Mesothelial cell of epicardium (in vitro differentiated cells): ENCODE data around the gene GRK5. TPM values are rescaled to one million over a fixed set of nuclear protein-coding genes. Genes with fewer than 3 reads are reported as not detected.
"Not testable (repeated sequence)": the region's sequence is repeated elsewhere in the genome, so short reads cannot be mapped to it uniquely, and the experiment has no call there.

Experiments used
- DNase-seq, 2 experiments: peaks; one replicate each; pipeline ENCODE4 v3.0.0; 2021; ENCODE audit warnings: low spot score in 2 of 2; ENCODE audit not compliant: unreplicated experiment in 2 of 2
- H3K27ac Mint-ChIP-seq: 2 replicates; pipeline ENCODE4 v1.8.0; 2021; ENCODE audit warnings: mixed read lengths
- H3K27me3 Mint-ChIP-seq: 2 replicates; pipeline ENCODE4 v1.8.0; 2021; ENCODE audit warnings: low read depth, mixed read lengths
- H3K36me3 Mint-ChIP-seq: 2 replicates; pipeline ENCODE4 v1.8.0; 2021; ENCODE audit warnings: mixed read lengths
- H3K4me1 Mint-ChIP-seq: 2 replicates; pipeline ENCODE4 v1.8.0; 2021; ENCODE audit warnings: mixed read lengths
- H3K4me3 Mint-ChIP-seq: 2 replicates; pipeline ENCODE4 v1.8.0; 2021; ENCODE audit warnings: mild to moderate bottlenecking, moderate library complexity, mixed read lengths
- H3K9me3 Mint-ChIP-seq: 2 replicates; pipeline ENCODE4 v1.8.0; 2021; ENCODE audit warnings: mixed read lengths
- total RNA-seq: library from RNA; stranded (reverse); gene quantifications from 3 replicates; pipeline ENCODE4 v1.2.1, GENCODE V29; 2021
- TF ChIP-seq, protein P1 (sequence below): fragments of 200-600 bp; sonication (generic); IDR thresholded peaks from one replicate; pipeline ENCODE4 v1.5.0; 2021; ENCODE audit warnings: antibody characterized with exemption; ENCODE audit not compliant: unreplicated experiment

The GRK5 gene
- total RNA-seq, 1 donor from 2014 or later = 14.5 TPM

DNA sequence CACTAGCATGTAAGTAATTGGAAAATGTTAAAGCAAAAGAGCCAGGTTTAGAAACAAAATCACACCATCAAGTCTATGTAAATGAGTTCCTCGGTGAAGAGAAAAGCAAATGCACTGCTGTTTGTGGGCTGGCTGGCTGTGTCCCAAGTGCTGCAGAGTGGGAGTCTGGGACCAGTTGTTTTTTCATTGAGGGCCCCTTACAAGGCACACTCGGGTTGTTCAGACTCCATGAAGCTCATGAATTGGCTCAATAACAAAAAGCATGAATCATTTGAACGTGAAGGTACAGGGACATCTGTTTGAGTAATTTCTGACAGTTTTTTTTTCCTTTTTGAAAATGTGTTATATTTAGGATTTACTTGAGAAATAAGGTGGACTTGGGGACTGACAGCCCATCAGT lies 28.0 kb downstream of the GRK5 start:
- Mint-ChIP-seq H3K9me3 (peaks cover 16% of the 10 kb centered on the region), H3K27me3 (no peaks in the 10 kb centered on the region), H3K4me3 (no peak overlapping the region), H3K27ac (peak overlapping the region; percentile 90), H3K36me3 (peaks cover 7% of the 10 kb centered on the region), H3K4me1 (peaks cover 41% of the 10 kb centered on the region)
- TF ChIP-seq, protein P1, sequence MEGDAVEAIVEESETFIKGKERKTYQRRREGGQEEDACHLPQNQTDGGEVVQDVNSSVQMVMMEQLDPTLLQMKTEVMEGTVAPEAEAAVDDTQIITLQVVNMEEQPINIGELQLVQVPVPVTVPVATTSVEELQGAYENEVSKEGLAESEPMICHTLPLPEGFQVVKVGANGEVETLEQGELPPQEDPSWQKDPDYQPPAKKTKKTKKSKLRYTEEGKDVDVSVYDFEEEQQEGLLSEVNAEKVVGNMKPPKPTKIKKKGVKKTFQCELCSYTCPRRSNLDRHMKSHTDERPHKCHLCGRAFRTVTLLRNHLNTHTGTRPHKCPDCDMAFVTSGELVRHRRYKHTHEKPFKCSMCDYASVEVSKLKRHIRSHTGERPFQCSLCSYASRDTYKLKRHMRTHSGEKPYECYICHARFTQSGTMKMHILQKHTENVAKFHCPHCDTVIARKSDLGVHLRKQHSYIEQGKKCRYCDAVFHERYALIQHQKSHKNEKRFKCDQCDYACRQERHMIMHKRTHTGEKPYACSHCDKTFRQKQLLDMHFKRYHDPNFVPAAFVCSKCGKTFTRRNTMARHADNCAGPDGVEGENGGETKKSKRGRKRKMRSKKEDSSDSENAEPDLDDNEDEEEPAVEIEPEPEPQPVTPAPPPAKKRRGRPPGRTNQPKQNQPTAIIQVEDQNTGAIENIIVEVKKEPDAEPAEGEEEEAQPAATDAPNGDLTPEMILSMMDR = no peak
- no peak for DNase-seq

DNA sequence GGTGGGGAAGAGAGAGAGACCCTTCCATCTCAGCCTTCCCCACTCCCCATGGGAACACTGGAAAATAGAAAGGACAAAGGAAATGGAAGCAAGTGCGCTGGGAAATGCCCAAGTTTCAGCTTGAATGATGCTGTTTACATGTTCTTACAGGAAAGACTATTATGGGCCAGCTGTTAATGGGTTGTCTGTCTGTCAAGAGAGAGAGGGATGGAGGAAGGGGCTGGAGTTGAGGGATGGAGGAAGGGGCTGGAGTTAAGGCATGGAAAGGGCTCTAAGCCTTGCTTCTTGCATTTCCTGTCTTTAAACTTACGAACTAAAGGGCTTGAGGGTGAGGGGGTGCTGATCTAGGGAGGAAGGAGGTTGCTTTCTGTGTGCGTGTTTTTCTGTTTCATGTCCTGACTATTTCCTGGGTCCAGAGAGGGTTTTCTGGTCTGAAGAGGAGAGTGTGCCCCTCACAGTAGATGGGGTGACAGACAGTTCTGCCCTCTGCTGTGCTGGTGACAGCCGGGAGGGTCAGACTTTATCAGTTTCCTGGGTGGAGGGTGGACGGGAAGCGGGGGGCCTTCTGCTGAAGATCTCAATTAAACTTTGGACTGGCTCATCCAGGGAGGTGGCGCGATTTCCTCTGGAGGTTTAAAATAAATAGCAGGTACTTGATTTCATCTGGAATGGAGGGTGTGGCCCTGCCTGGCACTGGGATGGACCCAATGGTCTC lies 30.5 kb downstream of the GRK5 start:
- TF ChIP-seq, protein P1 = no peak
- H3K9me3 Mint-ChIP-seq = no peaks in the 10 kb centered on the region
- DNase-seq = no peak
- peak overlapping the region; percentile 95 for H3K27ac Mint-ChIP-seq
- H3K36me3 Mint-ChIP-seq = no peaks in the 10 kb centered on the region
- no peaks in the 10 kb centered on the region for H3K27me3 Mint-ChIP-seq
- no peak overlapping the region for H3K4me3 Mint-ChIP-seq
- peaks cover 54% of the 10 kb centered on the region for H3K4me1 Mint-ChIP-seq

- Mint-ChIP-seq H3K36me3 (no peaks in the 10 kb centered on the region), H3K4me1 (peaks cover 54% of the 10 kb centered on the region), H3K4me3 (no peak overlapping the region)
Observed at GRCh38 chr10:119238577-119238976, 31.2 kb downstream of the GRK5 start.

DNA sequence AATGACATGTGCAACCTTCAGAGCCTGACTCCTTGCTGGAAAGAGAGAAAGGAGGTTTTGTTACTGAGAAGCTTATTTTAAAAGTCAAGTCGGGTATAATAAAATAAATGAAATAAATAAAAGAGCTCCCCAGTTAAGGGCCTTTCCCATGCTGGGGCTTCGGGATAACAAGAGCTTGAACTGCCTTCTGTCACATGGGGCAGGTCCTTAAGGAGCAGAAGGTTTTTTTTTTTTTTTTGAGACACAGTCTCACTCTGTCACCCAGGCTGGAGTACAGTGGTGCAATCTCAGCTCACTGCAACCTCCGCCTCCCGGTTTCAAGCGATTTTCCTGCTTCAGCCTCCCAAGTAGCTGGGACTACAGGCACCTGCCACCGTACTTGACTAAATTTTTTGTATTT lies 31.6 kb downstream of the GRK5 start:
- H3K27ac Mint-ChIP-seq = peak overlapping the region; percentile 95
- not testable (repeated sequence) for H3K4me3 Mint-ChIP-seq, H3K36me3 Mint-ChIP-seq, H3K9me3 Mint-ChIP-seq, DNase-seq, H3K27me3 Mint-ChIP-seq
- peaks cover 57% of the 10 kb centered on the region for H3K4me1 Mint-ChIP-seq

More at GRCh38 chr10:119238577-119238976, 31.2 kb downstream of the GRK5 start:
- Mint-ChIP-seq H3K27ac (peak overlapping the region; percentile 95), H3K9me3 (no peaks in the 10 kb centered on the region), H3K27me3 (no peaks in the 10 kb centered on the region)
- TF ChIP-seq, protein P1 = no peak
- no peak for DNase-seq

GRCh38 chr10:119239630-119240029 lies 32.3 kb downstream of the GRK5 start:
- not testable (repeated sequence) for DNase-seq
- H3K4me1 Mint-ChIP-seq = peaks cover 55% of the 10 kb centered on the region

DNA sequence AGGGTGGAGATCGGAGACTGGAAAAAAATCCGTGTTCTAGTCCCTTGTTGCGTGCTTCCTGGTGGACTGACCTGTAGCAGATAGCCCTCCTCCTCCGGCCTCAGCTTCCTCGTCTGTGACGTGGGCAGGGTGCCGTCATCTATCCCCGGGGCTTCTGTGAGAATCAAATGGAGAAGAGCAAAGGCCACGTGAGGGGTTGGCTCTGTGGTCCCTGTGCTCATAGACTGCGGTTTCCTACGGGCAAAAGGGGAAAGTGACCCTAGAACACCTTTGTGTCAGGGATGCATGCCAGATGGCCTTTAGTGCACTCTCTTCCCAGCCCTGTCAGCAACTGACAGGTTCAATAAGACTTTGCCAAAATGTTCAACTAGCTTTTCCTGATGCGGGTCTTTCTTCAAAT lies 33.7 kb downstream of the GRK5 start:
- no peak for DNase-seq
- Mint-ChIP-seq H3K4me3 (no peak overlapping the region), H3K4me1 (peaks cover 44% of the 10 kb centered on the region), H3K27me3 (no peaks in the 10 kb centered on the region), H3K27ac (no peak overlapping the region), H3K36me3 (no peaks in the 10 kb centered on the region), H3K9me3 (no peaks in the 10 kb centered on the region)
- TF ChIP-seq, protein P1 = no peak

More at GRCh38 chr10:119239630-119240029, 32.3 kb downstream of the GRK5 start:
- not testable (repeated sequence) for H3K27me3 Mint-ChIP-seq, H3K4me3 Mint-ChIP-seq, H3K9me3 Mint-ChIP-seq, H3K36me3 Mint-ChIP-seq
- H3K27ac Mint-ChIP-seq = peak overlapping the region; percentile 71
